Subcutaneous adipose tissue (tissue), 4 donors: ENCODE measurements around the gene CCKAR. TPM values are rescaled to one million over a fixed set of nuclear protein-coding genes. Genes with fewer than 3 reads are reported as not detected.

Experiments
- total RNA-seq, 4 donors: library from RNA; depleted of rRNA; stranded (reverse); fragments of >200 nt; gene quantifications; one replicate each; pipeline ENCODE4 v1.1.0, GENCODE V29; 2016
- TF ChIP-seq, protein P1 (sequence below): fragments of 450-650 bp; IDR thresholded peaks from one replicate; pipeline ENCODE4 v1.5.1; 2016; ENCODE audit warnings: low read depth, mild to moderate bottlenecking, control low read depth, antibody characterized with exemption, moderate library complexity

The CCKAR gene, protein sequence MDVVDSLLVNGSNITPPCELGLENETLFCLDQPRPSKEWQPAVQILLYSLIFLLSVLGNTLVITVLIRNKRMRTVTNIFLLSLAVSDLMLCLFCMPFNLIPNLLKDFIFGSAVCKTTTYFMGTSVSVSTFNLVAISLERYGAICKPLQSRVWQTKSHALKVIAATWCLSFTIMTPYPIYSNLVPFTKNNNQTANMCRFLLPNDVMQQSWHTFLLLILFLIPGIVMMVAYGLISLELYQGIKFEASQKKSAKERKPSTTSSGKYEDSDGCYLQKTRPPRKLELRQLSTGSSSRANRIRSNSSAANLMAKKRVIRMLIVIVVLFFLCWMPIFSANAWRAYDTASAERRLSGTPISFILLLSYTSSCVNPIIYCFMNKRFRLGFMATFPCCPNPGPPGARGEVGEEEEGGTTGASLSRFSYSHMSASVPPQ
- total RNA-seq = not detected

- TF ChIP-seq, protein P1, sequence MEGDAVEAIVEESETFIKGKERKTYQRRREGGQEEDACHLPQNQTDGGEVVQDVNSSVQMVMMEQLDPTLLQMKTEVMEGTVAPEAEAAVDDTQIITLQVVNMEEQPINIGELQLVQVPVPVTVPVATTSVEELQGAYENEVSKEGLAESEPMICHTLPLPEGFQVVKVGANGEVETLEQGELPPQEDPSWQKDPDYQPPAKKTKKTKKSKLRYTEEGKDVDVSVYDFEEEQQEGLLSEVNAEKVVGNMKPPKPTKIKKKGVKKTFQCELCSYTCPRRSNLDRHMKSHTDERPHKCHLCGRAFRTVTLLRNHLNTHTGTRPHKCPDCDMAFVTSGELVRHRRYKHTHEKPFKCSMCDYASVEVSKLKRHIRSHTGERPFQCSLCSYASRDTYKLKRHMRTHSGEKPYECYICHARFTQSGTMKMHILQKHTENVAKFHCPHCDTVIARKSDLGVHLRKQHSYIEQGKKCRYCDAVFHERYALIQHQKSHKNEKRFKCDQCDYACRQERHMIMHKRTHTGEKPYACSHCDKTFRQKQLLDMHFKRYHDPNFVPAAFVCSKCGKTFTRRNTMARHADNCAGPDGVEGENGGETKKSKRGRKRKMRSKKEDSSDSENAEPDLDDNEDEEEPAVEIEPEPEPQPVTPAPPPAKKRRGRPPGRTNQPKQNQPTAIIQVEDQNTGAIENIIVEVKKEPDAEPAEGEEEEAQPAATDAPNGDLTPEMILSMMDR = no peak
These were observed at the start of gene CCKAR for GRCh38 chr4:26490111-26490959. CCKAR (minus strand) TSS chr4:26490484; CDS start chr4:26490267, 217 bp downstream.

- TF ChIP-seq, protein P1 = no peak
These were observed 43.4 kb upstream of the CCKAR start for GRCh38 chr4:26533685-26534084.

DNA sequence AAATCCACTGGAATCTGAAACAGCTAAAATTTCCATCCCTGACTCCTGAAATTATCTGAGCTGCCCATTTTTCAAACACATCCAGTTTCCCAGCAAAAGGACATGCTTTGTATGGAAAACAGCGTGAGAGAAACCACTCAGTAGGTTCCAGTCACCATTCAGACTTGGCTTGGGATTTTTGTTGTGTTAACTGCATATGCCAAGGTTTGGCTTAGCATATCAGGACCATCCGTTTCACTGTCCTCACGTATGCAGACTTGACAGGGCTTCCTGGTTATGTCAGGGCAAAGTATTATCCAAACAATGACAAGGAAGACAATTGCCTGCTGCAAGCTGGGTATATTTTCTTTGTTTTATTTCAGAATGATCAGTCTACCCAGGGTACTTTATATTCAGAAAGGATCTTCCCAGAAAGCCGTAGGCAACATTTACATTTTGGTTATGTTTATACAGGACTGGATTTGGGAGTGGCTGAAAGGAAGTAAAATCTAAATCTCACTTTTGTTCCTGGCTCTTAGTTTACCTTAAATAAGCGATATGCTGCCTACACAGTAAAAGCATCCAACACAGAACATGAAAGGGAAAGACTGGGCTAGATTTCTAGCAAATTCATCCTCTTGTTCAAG lies 41.3 kb upstream of the CCKAR start:
- TF ChIP-seq, protein P1 = no peak

- TF ChIP-seq, protein P1 = no peak
These were observed 39.8 kb upstream of the CCKAR start for GRCh38 chr4:26530099-26530498.

DNA sequence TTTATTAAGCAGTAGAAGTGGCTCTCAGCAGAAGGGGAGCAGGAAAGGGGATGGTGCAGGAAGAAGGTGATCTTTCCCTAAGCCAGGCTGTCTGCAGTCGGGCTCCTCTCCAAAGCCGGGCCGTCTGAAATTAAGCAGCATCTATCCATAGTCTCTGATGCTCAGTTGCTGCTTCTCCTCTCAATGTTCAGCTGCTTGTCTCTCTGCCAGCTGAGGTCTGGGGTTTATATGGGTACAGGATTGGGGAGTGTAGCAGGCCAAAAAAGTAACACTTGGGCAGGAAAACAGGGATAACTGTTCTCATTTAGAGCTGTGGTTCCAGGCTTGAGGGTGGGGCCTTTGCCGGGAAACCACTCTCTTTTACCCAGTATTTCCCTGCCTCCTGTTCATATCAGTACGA lies 39.2 kb upstream of the CCKAR start:
- TF ChIP-seq, protein P1 = no peak

GRCh38 chr4:26525771-26526150 lies 35.5 kb upstream of the CCKAR start:
- TF ChIP-seq, protein P1 = no peak
